Right lobe of liver (tissue), 4 donors: ENCODE data around the gene RCAN1.

Source experiments
- CTCF ChIP-seq, 4 donors: fragments of 200-600 bp in 3 of 4; fragments of 450-650 bp in 1 of 4; IDR thresholded peaks; one replicate each; pipeline versions ENCODE4 v1.5.1 to v1.8.0; 2016 to 2022; ENCODE audit warnings: antibody characterized with exemption in 4 of 4, mild to moderate bottlenecking in 2 of 4
- POLR2A ChIP-seq: fragments of 450-650 bp; IDR thresholded peaks from one replicate; pipeline ENCODE4 v1.6.1; 2017; ENCODE audit warnings: antibody characterized with exemption, mild to moderate bottlenecking
- donor health status: DM: no; HTN: no; CAD: no.
- donor health status: DM: no; HTN: no; CAD: no.
- donor health status: DM: no; HTN: yes; CAD: no.

GRCh38 chr21:34583926-34584563, 30.9 kb downstream of the RCAN1 start:
- no peak for TF ChIP-seq CTCF (IDR thresholded peaks at IDR 0.05)
- no peak for TF ChIP-seq POLR2A
